Astrocyte (in vitro differentiated cells and primary cell): ENCODE results near the gene RAD17.

Experiments
- EZH2 ChIP-seq: IDR thresholded peaks from 2 replicates; pipeline ENCODE4 v1.6.1; 2012; ENCODE audit warnings: mild to moderate bottlenecking, low read length, inconsistent platforms; ENCODE audit not compliant: insufficient read depth
- TF ChIP-seq, protein P1 (sequence below): IDR thresholded peaks from 2 replicates; pipeline ENCODE4 v1.5.1; 2011; ENCODE audit warnings: low read depth, mild to moderate bottlenecking, inconsistent platforms, low read length, moderate library complexity; ENCODE audit not compliant: insufficient read depth

DNA sequence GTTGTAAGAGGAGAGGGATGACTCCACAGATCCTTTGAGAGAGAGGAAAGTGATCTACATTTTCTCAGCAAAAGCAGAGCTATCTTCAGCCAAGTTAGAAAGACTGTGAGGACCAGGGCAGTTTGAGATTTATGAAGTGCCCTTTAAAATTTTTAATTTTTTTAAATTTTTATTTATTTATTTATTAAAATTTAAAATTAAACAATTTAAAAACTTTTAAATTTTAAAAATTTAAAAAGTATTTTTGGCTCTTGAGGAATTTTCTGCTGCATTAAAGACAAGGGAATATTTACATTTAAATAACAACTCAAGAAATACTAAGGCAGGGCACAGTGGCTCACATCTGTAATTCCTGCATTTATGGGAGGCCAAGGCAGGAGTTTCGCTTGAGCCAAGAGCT lies 92.6 kb downstream of the RAD17 start:
- TF ChIP-seq, protein P1, sequence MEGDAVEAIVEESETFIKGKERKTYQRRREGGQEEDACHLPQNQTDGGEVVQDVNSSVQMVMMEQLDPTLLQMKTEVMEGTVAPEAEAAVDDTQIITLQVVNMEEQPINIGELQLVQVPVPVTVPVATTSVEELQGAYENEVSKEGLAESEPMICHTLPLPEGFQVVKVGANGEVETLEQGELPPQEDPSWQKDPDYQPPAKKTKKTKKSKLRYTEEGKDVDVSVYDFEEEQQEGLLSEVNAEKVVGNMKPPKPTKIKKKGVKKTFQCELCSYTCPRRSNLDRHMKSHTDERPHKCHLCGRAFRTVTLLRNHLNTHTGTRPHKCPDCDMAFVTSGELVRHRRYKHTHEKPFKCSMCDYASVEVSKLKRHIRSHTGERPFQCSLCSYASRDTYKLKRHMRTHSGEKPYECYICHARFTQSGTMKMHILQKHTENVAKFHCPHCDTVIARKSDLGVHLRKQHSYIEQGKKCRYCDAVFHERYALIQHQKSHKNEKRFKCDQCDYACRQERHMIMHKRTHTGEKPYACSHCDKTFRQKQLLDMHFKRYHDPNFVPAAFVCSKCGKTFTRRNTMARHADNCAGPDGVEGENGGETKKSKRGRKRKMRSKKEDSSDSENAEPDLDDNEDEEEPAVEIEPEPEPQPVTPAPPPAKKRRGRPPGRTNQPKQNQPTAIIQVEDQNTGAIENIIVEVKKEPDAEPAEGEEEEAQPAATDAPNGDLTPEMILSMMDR: no peak
- TF ChIP-seq EZH2: no peak
